Endometrial microvascular endothelial cells (primary cell): ENCODE measurements around the gene BORA. TPM values are rescaled to one million over a fixed set of nuclear protein-coding genes. Genes with fewer than 3 reads are reported as not detected.
"Not testable (repeated sequence)": the region's sequence is repeated elsewhere in the genome, so short reads cannot be mapped to it uniquely, and the experiment has no call there.

Experiments used
- in situ Hi-C: cut with HindIII; loops from 2 replicates; pipeline ENCODE4 v1.10.0; 2017; ENCODE audit warnings: low sequenced_read_pairs, low pct_unique_long_range_greater_than_20kb; ENCODE audit errors: inconsistent ontology term
- total RNA-seq: library from RNA; depleted of rRNA; stranded (reverse); fragments of >200 nt; gene quantifications from one replicate; pipeline ENCODE4 v1.2.3, GENCODE V29; 2015; ENCODE audit errors: inconsistent ontology term

Gene BORA
- total RNA-seq, 1 donor from 2014 or later = 26.3 TPM

DNA sequence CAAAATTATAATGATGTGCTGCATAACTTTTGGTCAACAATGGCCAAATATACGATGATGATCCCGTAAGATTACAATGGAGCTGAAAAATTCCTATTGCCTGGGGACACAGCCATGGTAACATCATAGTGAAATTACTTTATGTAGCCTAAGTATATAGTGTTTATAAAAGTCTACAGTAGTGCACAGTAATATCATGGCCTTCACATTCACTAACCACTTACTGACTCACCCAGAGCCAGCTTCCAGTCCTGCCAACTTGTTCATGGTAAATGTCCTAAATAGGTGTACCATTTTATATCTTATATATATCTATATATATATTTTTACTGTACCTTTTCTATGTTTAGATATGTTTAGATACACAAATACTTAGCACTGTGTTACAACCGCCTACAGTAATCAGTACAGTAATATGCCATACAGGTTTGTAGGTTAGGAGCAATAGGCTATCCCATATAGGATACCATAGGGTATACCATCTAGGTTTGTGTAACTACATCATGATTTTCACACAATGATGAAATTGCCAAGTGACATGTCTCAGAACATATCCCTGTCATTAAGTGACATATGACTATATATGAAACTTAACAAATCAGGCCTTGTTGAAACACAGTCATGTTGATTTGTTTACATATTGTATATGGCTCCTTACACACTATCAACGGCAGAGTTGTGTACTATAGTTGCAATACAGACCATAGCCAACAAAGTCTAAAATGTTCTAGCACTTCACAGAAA, 30.2 kb downstream of the BORA start:
- in situ Hi-C loops = no loop called here

- in situ Hi-C loops = no loop called here
Observed at GRCh38 chr13:72760189-72760588, 32.5 kb downstream of the BORA start.

DNA sequence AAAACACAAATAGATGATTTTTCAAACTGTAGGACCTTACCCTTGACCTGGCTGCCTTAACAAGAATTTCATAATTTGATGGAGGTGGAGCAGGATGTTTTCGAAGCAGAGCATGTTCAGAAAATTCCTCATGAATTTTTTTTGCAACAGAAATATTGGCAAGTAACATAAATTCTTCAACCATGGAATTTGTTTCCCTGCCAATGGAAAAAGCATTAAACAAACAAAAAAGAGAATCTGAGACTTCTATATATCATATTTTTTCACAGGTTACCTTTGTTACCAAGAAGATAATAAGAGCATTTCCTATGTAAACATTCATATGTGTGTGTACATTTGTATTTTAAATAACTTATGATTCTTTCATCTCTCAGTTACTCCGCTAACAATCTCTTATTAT, 35.7 kb downstream of the BORA start:
- in situ Hi-C loops = no loop called here

- in situ Hi-C loops = no loop called here
Observed at GRCh38 chr13:72774019-72774418, 46.3 kb downstream of the BORA start.

DNA sequence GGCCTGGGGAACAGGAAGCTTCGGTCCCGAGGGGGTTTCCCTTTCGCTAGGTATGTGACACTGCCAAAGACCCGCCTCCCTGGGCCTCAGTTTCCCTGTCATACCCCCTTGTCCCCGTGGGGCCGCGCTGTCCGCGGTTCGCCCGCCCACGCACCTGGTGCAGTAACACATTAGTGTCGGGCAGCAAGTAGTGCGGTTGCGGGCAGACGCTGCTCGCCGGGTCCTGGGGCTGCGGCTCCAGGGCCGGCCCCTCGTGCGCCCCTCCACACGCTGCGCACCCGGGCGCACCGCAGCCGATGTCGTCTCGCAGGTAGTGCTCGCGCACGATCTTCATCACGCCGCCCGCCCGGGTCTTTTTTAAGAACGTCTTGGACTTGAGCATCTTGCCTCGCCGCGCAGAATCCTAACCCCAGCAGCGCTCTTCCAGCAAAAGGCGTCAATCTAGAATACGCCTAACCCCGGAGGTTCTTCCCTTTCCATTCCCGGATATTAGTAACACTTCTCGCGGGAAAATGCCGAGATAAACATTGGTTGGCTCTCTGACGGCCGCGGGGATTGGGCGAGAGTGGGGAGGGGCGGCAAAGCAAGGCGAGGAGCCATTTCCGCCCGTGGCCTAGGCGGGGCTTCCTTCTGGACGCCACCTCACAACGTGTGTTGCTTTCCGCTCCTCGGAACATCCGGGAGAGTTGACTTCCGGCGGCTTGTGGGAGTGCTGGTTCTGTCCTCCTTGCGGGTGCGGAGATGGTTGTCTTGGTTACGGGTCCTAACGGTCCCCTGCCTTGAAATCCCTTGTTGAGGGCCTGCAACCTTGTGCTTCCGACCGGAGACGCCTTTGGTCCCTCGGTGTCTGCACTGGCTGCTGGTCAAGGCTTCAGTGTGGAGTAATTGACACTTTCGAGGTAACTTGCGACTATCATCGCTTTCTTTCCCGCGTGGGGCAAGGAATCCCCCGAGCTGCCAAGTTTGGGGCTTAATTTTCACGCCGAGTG, 54.0 kb downstream of the BORA start, which contains the start of the genes DIS3 and PIBF1:
TSS of gene DIS3 (minus strand) at position 450 of the 989 bp plus-strand sequence. CDS start at position 382, 68 bp downstream.
TSS of gene PIBF1 (plus strand) at position 683 of the 989 bp plus-strand sequence. CDS start 1,337 bp downstream, outside the sequence.
- in situ Hi-C loops = no loop called here

DNA sequence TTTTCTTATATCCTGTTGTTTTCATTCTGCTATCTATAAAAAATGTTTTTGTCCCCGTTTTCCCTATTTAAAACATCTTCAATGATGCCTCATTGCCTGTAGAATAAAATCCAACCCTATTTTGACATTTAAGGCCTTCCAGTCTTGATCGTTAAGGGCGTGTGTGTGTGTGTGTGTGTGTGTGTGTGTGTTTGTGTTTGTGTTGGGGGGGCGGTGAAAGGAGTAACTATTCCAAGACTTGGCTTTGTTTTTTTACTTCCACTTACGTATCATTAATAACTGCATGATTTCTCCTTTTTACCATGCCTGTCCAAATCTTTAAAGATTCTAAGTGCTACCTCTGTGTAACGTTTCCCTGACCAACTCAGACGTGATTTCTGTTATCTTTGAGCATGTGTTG, 55.0 kb downstream of the BORA start:
- in situ Hi-C loops = no loop called here

GRCh38 chr13:72784679-72785078, 57.0 kb downstream of the BORA start:
- in situ Hi-C loops = not testable (repeated sequence)

- in situ Hi-C loops = no loop called here
Observed at GRCh38 chr13:72788831-72789230, 61.1 kb downstream of the BORA start.

- in situ Hi-C loops = no loop called here
Observed at GRCh38 chr13:72792640-72793039, 64.9 kb downstream of the BORA start.

DNA sequence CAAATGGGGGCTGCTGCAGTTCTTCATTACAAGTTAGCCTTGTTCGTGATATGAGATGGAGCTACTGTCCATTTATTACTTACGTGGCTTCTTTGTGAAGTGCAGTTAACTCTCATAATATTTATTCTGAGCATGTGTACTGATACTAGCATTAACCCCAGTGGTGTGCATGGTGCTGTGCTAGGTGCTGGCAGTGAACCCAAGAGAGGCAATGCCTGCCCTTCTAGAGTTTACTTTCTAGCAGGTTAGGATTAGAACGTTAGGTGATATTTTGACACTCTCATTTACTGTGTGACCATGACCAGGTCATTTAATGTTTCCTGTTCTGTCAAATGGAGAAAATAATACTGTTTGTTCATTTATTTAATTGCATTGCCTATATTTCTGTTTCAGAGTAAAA, 71.1 kb downstream of the BORA start:
- in situ Hi-C loops = no loop called here

GRCh38 chr13:72804301-72804700, 76.6 kb downstream of the BORA start:
- in situ Hi-C loops = no loop called here

Other genes with a start within 250 kb of the BORA start
- gene MZT1, start 294 bp upstream of the BORA start, total RNA-seq = 24.7 TPM
- 26.9 TPM for gene DIS3, start 54.0 kb downstream of the BORA start, total RNA-seq
- gene PIBF1, start 54.2 kb downstream of the BORA start, total RNA-seq = 7.0 TPM